Measurements from ENCODE around the gene RPS14.

- no peak for TF ChIP-seq SMC3 (conservative IDR thresholded peaks at IDR 0.05; ENCODE audit: poor library complexity)
- no peak for TF ChIP-seq CTCF (IDR thresholded peaks at IDR 0.05; ENCODE audit: poor library complexity, severe bottlenecking)
- TF ChIP-seq REST (IDR thresholded peaks at IDR 0.05; ENCODE audit: borderline replicate concordance): no peak
- no peak for TF ChIP-seq RAD21 (conservative IDR thresholded peaks at IDR 0.05)
- TF ChIP-seq POLR2AphosphoS5 (IDR thresholded peaks at IDR 0.05): no peak
- no peak for TF ChIP-seq EZH2 (IDR thresholded peaks at IDR 0.05; ENCODE audit: borderline replicate concordance, insufficient read depth, low read length, poor library complexity, severe bottlenecking)
Measured at GRCh38 chr5:150408231-150408943, 41.2 kb downstream of the RPS14 start.

Data from neural cell (in vitro differentiated cells).